HCT116 (cell line): Measurements from ENCODE around the gene TPMT.

Experiments
- EZH2phosphoT487 ChIP-seq: fragments of 200-600 bp; IDR thresholded peaks from 2 replicates; pipeline ENCODE4 v1.6.1; 2018; ENCODE audit warnings: antibody characterized with exemption, borderline replicate concordance
- POLR2A ChIP-seq: IDR thresholded peaks from 2 replicates; pipeline ENCODE4 v1.7.0; 2011; ENCODE audit warnings: borderline replicate concordance; ENCODE audit not compliant: insufficient read depth, insufficient read length; ENCODE audit errors: extremely low read depth
- POLR2AphosphoS5 ChIP-seq: IDR thresholded peaks from 2 replicates; pipeline ENCODE4 v1.6.1; 2011; ENCODE audit warnings: mild to moderate bottlenecking, low read depth, low read length, moderate library complexity
- TF ChIP-seq, protein P1 (sequence below), 3 experiments: fragments of 200-600 bp in 1 of 3; sonication (generic) in 1 of 3; IDR thresholded peaks in 2 of 3; conservative IDR thresholded peaks in 1 of 3; 2 replicates each; pipeline ENCODE4 v1.5.1; 2012 to 2017; ENCODE audit warnings: low read depth in 2 of 3, low read length in 2 of 3, antibody characterized with exemption in 1 of 3, borderline replicate concordance in 1 of 3, control low read depth in 1 of 3, mild to moderate bottlenecking in 1 of 3, mixed read lengths in 1 of 3, mixed run types in 1 of 3, moderate library complexity in 1 of 3; ENCODE audit not compliant: insufficient read depth in 1 of 3

DNA sequence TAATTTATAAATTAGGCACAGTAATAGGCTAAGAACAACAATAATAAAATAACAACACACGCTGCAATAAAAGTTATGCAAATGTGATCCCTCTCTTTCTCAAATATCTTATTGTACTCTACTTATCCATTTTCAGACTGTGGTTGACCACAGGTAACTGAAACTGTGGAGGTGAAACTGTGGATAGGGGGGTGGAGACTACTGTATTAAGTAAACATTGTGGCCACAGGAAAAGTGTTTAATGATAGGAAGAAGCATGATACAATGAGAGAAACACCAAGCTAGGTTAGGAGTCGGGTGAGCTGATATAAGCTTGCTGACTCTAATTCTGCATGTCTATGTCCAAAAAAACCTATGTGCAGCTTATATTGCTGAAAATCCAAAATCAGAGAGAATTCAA lies 55.4 kb downstream of the TPMT start:
- no peak for TF ChIP-seq POLR2AphosphoS5
- no peak for TF ChIP-seq POLR2A
- no peak for TF ChIP-seq EZH2phosphoT487
- TF ChIP-seq, protein P1, sequence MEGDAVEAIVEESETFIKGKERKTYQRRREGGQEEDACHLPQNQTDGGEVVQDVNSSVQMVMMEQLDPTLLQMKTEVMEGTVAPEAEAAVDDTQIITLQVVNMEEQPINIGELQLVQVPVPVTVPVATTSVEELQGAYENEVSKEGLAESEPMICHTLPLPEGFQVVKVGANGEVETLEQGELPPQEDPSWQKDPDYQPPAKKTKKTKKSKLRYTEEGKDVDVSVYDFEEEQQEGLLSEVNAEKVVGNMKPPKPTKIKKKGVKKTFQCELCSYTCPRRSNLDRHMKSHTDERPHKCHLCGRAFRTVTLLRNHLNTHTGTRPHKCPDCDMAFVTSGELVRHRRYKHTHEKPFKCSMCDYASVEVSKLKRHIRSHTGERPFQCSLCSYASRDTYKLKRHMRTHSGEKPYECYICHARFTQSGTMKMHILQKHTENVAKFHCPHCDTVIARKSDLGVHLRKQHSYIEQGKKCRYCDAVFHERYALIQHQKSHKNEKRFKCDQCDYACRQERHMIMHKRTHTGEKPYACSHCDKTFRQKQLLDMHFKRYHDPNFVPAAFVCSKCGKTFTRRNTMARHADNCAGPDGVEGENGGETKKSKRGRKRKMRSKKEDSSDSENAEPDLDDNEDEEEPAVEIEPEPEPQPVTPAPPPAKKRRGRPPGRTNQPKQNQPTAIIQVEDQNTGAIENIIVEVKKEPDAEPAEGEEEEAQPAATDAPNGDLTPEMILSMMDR (IDR thresholded peaks at IDR 0.05 in 2 of 3, conservative IDR thresholded peaks at IDR 0.05 in 1 of 3; ENCODE audit: borderline replicate concordance in 1 of 3, insufficient read depth in 1 of 3, low read depth in 2 of 3, low read length in 2 of 3): no peak
